GM23338 (cell line): ENCODE data around the gene ZNF761. TPM values are rescaled to one million over a fixed set of nuclear protein-coding genes. Genes with fewer than 3 reads are reported as not detected.
A peak's percentile ranks its signal among the peaks of the same experiment; 100 is the strongest.

ENCODE experiments used
- ATAC-seq: fragments of 200-7000 bp; cut with Tn5 transposase; 3 replicates; pipeline ENCODE4 v1.9.1; 2020
- DNase-seq: peaks from one replicate; pipeline ENCODE4 v3.0.0-alpha.2; 2015; ENCODE audit warnings: low spot score
- H2AFZ ChIP-seq: fragments of 200-600 bp; sonication (generic); 2 replicates; pipeline ENCODE4 v1.8.0; 2016; ENCODE audit warnings: antibody characterized with exemption, mild to moderate bottlenecking, moderate library complexity
- H3F3A ChIP-seq: fragments of 200-600 bp; sonication (generic); replicated peaks from 2 replicates; pipeline ENCODE4 v1.8.0; 2017; ENCODE audit warnings: antibody characterized with exemption, mixed run types, low read depth
- H3K27ac ChIP-seq: fragments of 200-600 bp; sonication (generic); 2 replicates; pipeline ENCODE4 v1.6.1; 2016; ENCODE audit warnings: low read depth
- H3K27me3 ChIP-seq: fragments of 200-600 bp; sonication (generic); 2 replicates; pipeline ENCODE4 v1.8.0; 2016; ENCODE audit warnings: mild to moderate bottlenecking, mixed run types, moderate library complexity; ENCODE audit not compliant: insufficient read depth
- H3K36me3 ChIP-seq: fragments of 200-600 bp; sonication (generic); 2 replicates; pipeline ENCODE4 v1.8.0; 2016; ENCODE audit warnings: mild to moderate bottlenecking; ENCODE audit not compliant: insufficient read depth
- H3K4me1 ChIP-seq: fragments of 200-600 bp; sonication (generic); 2 replicates; pipeline ENCODE4 v1.8.0; 2016; ENCODE audit warnings: mild to moderate bottlenecking, moderate library complexity; ENCODE audit not compliant: insufficient read depth
- H3K4me2 ChIP-seq: fragments of 200-600 bp; sonication (generic); 2 replicates; pipeline ENCODE4 v1.7.1; 2017; ENCODE audit warnings: mixed run types
- H3K4me3 ChIP-seq: fragments of 200-600 bp; sonication (generic); 2 replicates; pipeline ENCODE4 v1.6.1; 2016; ENCODE audit warnings: mixed run types
- H3K79me2 ChIP-seq: fragments of 200-600 bp; sonication (generic); replicated peaks from 2 replicates; pipeline ENCODE4 v1.8.0; 2017; ENCODE audit warnings: mild to moderate bottlenecking; ENCODE audit not compliant: insufficient read depth
- H3K9me2 ChIP-seq: fragments of 200-600 bp; sonication (generic); 2 replicates; pipeline ENCODE4 v1.8.0; 2017; ENCODE audit not compliant: insufficient read depth
- H4K20me1 ChIP-seq: fragments of 200-600 bp; sonication (generic); replicated peaks from 2 replicates; pipeline ENCODE4 v1.8.0; 2017; ENCODE audit warnings: mild to moderate bottlenecking; ENCODE audit not compliant: insufficient read depth
- H3K27ac Mint-ChIP-seq: 2 replicates; pipeline ENCODE4 v1.8.0; 2020; ENCODE audit warnings: inconsistent platforms, mild to moderate bottlenecking, moderate library complexity, mixed read lengths
- H3K27me3 Mint-ChIP-seq: 3 replicates; pipeline ENCODE4 v1.8.0; 2022; ENCODE audit warnings: low read depth, mild to moderate bottlenecking, moderate library complexity, mixed read lengths, inconsistent platforms; ENCODE audit not compliant: insufficient read depth, poor library complexity
- H3K36me3 Mint-ChIP-seq: 3 replicates; pipeline ENCODE4 v1.8.0; 2021; ENCODE audit warnings: low read depth, mild to moderate bottlenecking, inconsistent platforms, moderate library complexity, mixed read lengths
- H3K4me1 Mint-ChIP-seq: 3 replicates; pipeline ENCODE4 v1.8.0; 2020; ENCODE audit warnings: mild to moderate bottlenecking, inconsistent platforms, mixed read lengths
- H3K4me3 Mint-ChIP-seq: 3 replicates; pipeline ENCODE4 v1.8.0; 2021; ENCODE audit warnings: moderate library complexity, mild to moderate bottlenecking, inconsistent platforms, mixed read lengths
- H3K9me3 Mint-ChIP-seq: 3 replicates; pipeline ENCODE4 v1.8.0; 2020; ENCODE audit warnings: moderate library complexity, mild to moderate bottlenecking, inconsistent platforms, mixed read lengths
- polyA plus RNA-seq: library from polyadenylated mRNA; unstranded; fragments of >200 nt; fragmentation: Nextera tagmentation; extraction: Ambion mirVana; gene quantifications from 2 replicates; pipeline ENCODE4 v1.2.1, GENCODE V29; 2016
- total RNA-seq: library from RNA; depleted of rRNA; stranded (reverse); fragments of >200 nt; shearing (Covaris generic); gene quantifications from 2 replicates; pipeline ENCODE4 v1.2.3, GENCODE V29; 2014
- TF ChIP-seq, protein P1 (sequence below): IDR thresholded peaks from 2 replicates; pipeline ENCODE4 v1.6.1; 2016; ENCODE audit warnings: antibody characterized with exemption
- TF ChIP-seq, protein P2 (sequence below): fragments of 250-450 bp; sonication (Bioruptor Pico); IDR thresholded peaks from 2 replicates; pipeline ENCODE4 v1.5.0; 2020; ENCODE audit warnings: mild to moderate bottlenecking, moderate library complexity

The ZNF761 gene
- total and polyA plus RNA-seq, 2 experiments from 2014 or later = 17.1 to 40.1 TPM

DNA sequence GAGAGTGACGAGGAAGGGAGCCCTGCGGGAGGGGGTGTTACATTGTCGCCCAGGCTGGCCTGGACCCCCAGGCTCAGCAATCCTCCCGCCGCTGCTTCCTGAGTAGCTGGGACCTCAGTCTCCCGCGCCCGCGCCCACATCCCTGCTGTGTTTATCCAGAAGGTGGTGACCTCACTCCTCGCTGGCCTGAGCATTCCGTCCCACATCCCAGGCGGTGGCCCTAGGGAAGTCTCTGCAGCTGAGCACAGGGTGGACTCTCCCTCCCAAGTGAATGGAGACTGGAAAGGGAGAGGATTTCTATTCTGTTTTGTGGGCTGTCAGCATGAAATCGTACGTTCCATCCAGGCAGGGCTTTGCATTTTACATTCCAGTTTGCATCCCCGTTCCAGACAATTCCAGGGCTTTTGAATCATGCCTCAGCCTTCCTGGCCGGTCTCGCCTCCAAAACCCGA, 37.2 kb upstream of the ZNF761 start:
- Mint-ChIP-seq H3K27me3 (peaks cover 21% of the 10 kb centered on the region), H3K4me1 (peaks cover 29% of the 10 kb centered on the region), H3K27ac (peak overlapping the region; percentile 88), H3K9me3 (no peaks in the 10 kb centered on the region), H3K36me3 (peaks cover 7% of the 10 kb centered on the region), H3K4me3 (peak overlapping the region; percentile 98)
- Histone ChIP-seq H3K4me3 (peak overlapping the region; percentile 97), H3K4me1 (peaks cover 39% of the 10 kb centered on the region), H3F3A (peaks cover 3% of the 10 kb centered on the region; the same call in 1 of the 2 replicates), H2AFZ (peak overlapping the region; percentile 29), H3K79me2 (peaks cover 15% of the 10 kb centered on the region), H3K36me3 (peaks cover 6% of the 10 kb centered on the region; the same call in 1 of the 2 replicates), H3K9me2 (peaks cover 3% of the 10 kb centered on the region; the same call in 1 of the 2 replicates), H3K27me3 (no peaks in the 10 kb centered on the region), H3K4me2 (peak overlapping the region; percentile 100), H4K20me1 (peaks cover 9% of the 10 kb centered on the region; the same call in 1 of the 2 replicates), H3K27ac (peak overlapping the region; percentile 89)
- ATAC-seq (peak; percentile 47), DNase-seq (peak; percentile 84)
- TF ChIP-seq, protein P1, sequence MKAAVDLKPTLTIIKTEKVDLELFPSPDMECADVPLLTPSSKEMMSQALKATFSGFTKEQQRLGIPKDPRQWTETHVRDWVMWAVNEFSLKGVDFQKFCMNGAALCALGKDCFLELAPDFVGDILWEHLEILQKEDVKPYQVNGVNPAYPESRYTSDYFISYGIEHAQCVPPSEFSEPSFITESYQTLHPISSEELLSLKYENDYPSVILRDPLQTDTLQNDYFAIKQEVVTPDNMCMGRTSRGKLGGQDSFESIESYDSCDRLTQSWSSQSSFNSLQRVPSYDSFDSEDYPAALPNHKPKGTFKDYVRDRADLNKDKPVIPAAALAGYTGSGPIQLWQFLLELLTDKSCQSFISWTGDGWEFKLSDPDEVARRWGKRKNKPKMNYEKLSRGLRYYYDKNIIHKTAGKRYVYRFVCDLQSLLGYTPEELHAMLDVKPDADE = peak; percentile 27; the same call in 1 of the 2 replicates
- TF ChIP-seq, protein P2, sequence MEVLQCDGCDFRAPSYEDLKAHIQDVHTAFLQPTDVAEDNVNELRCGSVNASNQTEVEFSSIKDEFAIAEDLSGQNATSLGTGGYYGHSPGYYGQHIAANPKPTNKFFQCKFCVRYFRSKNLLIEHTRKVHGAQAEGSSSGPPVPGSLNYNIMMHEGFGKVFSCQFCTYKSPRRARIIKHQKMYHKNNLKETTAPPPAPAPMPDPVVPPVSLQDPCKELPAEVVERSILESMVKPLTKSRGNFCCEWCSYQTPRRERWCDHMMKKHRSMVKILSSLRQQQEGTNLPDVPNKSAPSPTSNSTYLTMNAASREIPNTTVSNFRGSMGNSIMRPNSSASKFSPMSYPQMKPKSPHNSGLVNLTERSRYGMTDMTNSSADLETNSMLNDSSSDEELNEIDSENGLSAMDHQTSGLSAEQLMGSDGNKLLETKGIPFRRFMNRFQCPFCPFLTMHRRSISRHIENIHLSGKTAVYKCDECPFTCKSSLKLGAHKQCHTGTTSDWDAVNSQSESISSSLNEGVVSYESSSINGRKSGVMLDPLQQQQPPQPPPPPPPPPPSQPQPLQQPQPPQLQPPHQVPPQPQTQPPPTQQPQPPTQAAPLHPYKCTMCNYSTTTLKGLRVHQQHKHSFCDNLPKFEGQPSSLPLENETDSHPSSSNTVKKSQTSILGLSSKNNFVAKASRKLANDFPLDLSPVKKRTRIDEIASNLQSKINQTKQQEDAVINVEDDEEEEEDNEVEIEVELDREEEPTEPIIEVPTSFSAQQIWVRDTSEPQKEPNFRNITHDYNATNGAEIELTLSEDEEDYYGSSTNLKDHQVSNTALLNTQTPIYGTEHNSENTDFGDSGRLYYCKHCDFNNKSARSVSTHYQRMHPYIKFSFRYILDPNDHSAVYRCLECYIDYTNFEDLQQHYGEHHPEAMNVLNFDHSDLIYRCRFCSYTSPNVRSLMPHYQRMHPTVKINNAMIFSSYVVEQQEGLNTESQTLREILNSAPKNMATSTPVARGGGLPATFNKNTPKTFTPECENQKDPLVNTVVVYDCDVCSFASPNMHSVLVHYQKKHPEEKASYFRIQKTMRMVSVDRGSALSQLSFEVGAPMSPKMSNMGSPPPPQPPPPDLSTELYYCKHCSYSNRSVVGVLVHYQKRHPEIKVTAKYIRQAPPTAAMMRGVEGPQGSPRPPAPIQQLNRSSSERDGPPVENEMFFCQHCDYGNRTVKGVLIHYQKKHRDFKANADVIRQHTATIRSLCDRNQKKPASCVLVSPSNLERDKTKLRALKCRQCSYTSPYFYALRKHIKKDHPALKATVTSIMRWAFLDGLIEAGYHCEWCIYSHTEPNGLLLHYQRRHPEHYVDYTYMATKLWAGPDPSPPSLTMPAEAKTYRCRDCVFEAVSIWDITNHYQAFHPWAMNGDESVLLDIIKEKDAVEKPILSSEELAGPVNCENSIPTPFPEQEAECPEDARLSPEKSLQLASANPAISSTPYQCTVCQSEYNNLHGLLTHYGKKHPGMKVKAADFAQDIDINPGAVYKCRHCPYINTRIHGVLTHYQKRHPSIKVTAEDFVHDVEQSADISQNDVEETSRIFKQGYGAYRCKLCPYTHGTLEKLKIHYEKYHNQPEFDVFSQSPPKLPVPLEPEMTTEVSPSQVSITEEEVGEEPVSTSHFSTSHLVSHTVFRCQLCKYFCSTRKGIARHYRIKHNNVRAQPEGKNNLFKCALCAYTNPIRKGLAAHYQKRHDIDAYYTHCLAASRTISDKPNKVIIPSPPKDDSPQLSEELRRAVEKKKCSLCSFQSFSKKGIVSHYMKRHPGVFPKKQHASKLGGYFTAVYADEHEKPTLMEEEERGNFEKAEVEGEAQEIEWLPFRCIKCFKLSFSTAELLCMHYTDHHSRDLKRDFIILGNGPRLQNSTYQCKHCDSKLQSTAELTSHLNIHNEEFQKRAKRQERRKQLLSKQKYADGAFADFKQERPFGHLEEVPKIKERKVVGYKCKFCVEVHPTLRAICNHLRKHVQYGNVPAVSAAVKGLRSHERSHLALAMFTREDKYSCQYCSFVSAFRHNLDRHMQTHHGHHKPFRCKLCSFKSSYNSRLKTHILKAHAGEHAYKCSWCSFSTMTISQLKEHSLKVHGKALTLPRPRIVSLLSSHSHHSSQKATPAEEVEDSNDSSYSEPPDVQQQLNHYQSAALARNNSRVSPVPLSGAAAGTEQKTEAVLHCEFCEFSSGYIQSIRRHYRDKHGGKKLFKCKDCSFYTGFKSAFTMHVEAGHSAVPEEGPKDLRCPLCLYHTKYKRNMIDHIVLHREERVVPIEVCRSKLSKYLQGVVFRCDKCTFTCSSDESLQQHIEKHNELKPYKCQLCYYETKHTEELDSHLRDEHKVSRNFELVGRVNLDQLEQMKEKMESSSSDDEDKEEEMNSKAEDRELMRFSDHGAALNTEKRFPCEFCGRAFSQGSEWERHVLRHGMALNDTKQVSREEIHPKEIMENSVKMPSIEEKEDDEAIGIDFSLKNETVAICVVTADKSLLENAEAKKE (CRISPR knock-in tag) = no peak
